Heart right ventricle (tissue), 16 donors: ENCODE results near the gene MYCN. TPM values are rescaled to one million over a fixed set of nuclear protein-coding genes. Genes with fewer than 3 reads are reported as not detected.

Experiments used
- ATAC-seq, 8 donors: fragments of 200-7000 bp; cut with Tn5 transposase; one replicate each; pipeline ENCODE4 v1.9.1; 2020; ENCODE audit warnings: mild to moderate bottlenecking in 8 of 8, moderate library complexity in 8 of 8, moderate number of reproducible peaks in 1 of 8
- DNase-seq, 2 donors: peaks; one replicate each; pipeline ENCODE4 v3.0.0-alpha.2; 2020
- H3K27ac ChIP-seq, 10 donors: fragments of 200-600 bp; sonication (generic) in 2 of 10; one replicate each; pipeline versions ENCODE4 v1.5.0 to v1.8.0; 2020 to 2022; ENCODE audit warnings: mild to moderate bottlenecking in 3 of 10
- H3K27me3 ChIP-seq, 7 donors: fragments of 200-600 bp; one replicate each; pipeline ENCODE4 v1.8.0; 2021 to 2022; ENCODE audit warnings: mild to moderate bottlenecking in 2 of 7
- H3K36me3 ChIP-seq, 9 donors: fragments of 200-600 bp; sonication (generic) in 1 of 9; one replicate each; pipeline versions ENCODE4 v1.5.0 to v1.8.0; 2020 to 2022; ENCODE audit warnings: mild to moderate bottlenecking in 2 of 9
- H3K4me1 ChIP-seq, 9 donors: fragments of 200-600 bp; sonication (generic) in 1 of 9; one replicate each; pipeline versions ENCODE4 v1.5.0 to v1.8.0; 2020 to 2022; ENCODE audit warnings: mild to moderate bottlenecking in 4 of 9
- H3K4me3 ChIP-seq, 10 donors: fragments of 200-600 bp; sonication (generic) in 2 of 10; one replicate each; pipeline versions ENCODE4 v1.5.0 to v1.8.0; 2020 to 2022; ENCODE audit warnings: mild to moderate bottlenecking in 7 of 10, moderate library complexity in 2 of 10
- H3K9me3 ChIP-seq, 11 donors: fragments of 200-600 bp in 10 of 11; sonication (generic) in 2 of 11; one replicate each; pipeline versions ENCODE4 v1.5.0 to v1.8.0; 2013 to 2022; ENCODE audit warnings: mild to moderate bottlenecking in 2 of 11, control low read depth in 1 of 11, moderate library complexity in 1 of 11
- CTCF ChIP-seq, 9 donors: fragments of 200-600 bp; sonication (generic) in 2 of 9; IDR thresholded peaks; one replicate each; pipeline versions ENCODE4 v1.5.0 to v1.8.0; 2021 to 2022; ENCODE audit warnings: antibody characterized with exemption in 9 of 9, mild to moderate bottlenecking in 5 of 9, moderate library complexity in 1 of 9
- WGBS, 2 donors: extraction: QIAGEN DNeasy Blood & Tissue Kit; methylation state at CpG; one replicate each; pipeline ENCODE4 v1.1.7; 2013; ENCODE audit warnings: inconsistent platforms in 1 of 2; 5-methylcytosine and 5-hydroxymethylcytosine counted together
- intact Hi-C, 10 donors: fragments of 100-400 bp; cut with DNase I; formaldehyde crosslinking; loops; one replicate each; pipeline versions ENCODE4 v1.11.1 to v1.14.2; 2022
- polyA plus RNA-seq, 2 donors: library from polyadenylated mRNA; stranded (reverse); fragments of 200-250 nt; gene quantifications; one replicate each; pipeline ENCODE4 v1.2.3, GENCODE V29; 2013
- total RNA-seq, 10 donors: library from RNA; stranded (reverse); fragmentation: NEBNext Ultra II Directional in 3 of 10; extraction: Animal tissue kit (Norgen Biotek cat#: 25700) in 3 of 10; gene quantifications; one replicate each; pipeline versions ENCODE4 v1.2.1 to v1.2.4, GENCODE V29; 2021 to 2023
- donor health status: Arrhythmogenic right ventricular cardiomyopathy.
- donor health status: ischemic (EF 13 %, LVEDD 7.1; RV severe dilation, severe dysfunction).
- donor health status: healthy with polysubstance abuse.
- donor health status: DM: no; HTN: yes; CAD: no.
- donor health status: DM: no; HTN: no; CAD: no.
- donor health status: ischemic (EF 25% LVEDD 6.9; RV normal size, moderate dysfunction).
- donor health status: ischemic (EF 25% LVEDD 5.7; RV mildly dilated, moderate dysfunction).
- donor health status: healthy.
- donor health status: DM: yes; HTN: yes; CAD: no.
- donor health status: Ischemic cardiomyopathy.
- donor health status: ischemic (EF 35%, LVEDD 5.7; RV mildly dilated, moderate dysfunction).
- donor health status: nonischemic (EF 11% LVEDD 7.7; RV severe dilation, severe dysfunction).
- donor health status: DM: yes; HTN: yes; CAD: no.
- donor health status: PGD.
- donor health status: ischemic (EF 29% LVEDD 5.4; RV normal size, mild dysfunction).
- donor health status: nonischemic (EF 23%, LVEDD 6.1; RV moderate dilation, normal function).

Gene MYCN
- total and polyA plus RNA-seq, 12 donors: 0.14 to 1.4 (median 0.52) TPM

DNA sequence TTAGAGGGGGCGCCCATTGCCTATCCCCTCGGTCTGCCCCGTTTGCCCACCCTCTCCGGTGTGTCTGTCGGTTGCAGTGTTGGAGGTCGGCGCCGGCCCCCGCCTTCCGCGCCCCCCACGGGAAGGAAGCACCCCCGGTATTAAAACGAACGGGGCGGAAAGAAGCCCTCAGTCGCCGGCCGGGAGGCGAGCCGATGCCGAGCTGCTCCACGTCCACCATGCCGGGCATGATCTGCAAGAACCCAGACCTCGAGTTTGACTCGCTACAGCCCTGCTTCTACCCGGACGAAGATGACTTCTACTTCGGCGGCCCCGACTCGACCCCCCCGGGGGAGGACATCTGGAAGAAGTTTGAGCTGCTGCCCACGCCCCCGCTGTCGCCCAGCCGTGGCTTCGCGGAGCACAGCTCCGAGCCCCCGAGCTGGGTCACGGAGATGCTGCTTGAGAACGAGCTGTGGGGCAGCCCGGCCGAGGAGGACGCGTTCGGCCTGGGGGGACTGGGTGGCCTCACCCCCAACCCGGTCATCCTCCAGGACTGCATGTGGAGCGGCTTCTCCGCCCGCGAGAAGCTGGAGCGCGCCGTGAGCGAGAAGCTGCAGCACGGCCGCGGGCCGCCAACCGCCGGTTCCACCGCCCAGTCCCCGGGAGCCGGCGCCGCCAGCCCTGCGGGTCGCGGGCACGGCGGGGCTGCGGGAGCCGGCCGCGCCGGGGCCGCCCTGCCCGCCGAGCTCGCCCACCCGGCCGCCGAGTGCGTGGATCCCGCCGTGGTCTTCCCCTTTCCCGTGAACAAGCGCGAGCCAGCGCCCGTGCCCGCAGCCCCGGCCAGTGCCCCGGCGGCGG lies 1.7 kb downstream of the MYCN start:
- Histone ChIP-seq H3K36me3 (peaks cover 0 to 20% (median 0%) of the 10 kb centered on the region in 9 donors), H3K27me3 (peaks cover 0 to 67% (median 38%) of the 10 kb centered on the region in 7 donors), H3K9me3 (no peaks in the 10 kb centered on the region), H3K27ac (peak overlapping the region in 4 of 10 donors; percentile 16 to 70 (median 45)), H3K4me1 (peaks cover 4 to 52% (median 45%) of the 10 kb centered on the region in 9 donors), H3K4me3 (peak overlapping the region; percentile 40 to 75 (median 57))
- no peak for TF ChIP-seq CTCF (IDR thresholded peaks at IDR 0.05)
- intact Hi-C loops: loop anchor here (2.0 to 10.0 kb wide), 15 partner anchors 275 to 815 kb away; no protein-coding TSS in a partner anchor
- DNase-seq: peak; percentile 26 to 36
- WGBS, 2 donors: 0 to 1% methylated on average over 74 to 97 of the region's 98 CpGs
- peak in 3 of 8 donors; percentile 5 to 10 (median 6) for ATAC-seq

GRCh38 chr2:15942711-15943345 lies 2.5 kb downstream of the MYCN start:
- Histone ChIP-seq H3K9me3 (no peaks in the 10 kb centered on the region), H3K27ac (peak overlapping the region in 3 of 10 donors; percentile 25 to 70 (median 25)), H3K4me1 (peaks cover 4 to 52% (median 45%) of the 10 kb centered on the region in 9 donors), H3K36me3 (peaks cover 0 to 22% (median 0%) of the 10 kb centered on the region in 9 donors), H3K4me3 (peak overlapping the region in 9 of 10 donors; percentile 21 to 75 (median 57)), H3K27me3 (peaks cover 0 to 67% (median 31%) of the 10 kb centered on the region in 7 donors)
- DNase-seq (no peak), ATAC-seq (no peak)
- WGBS, 2 donors: 9 to 10% methylated on average over 34 of the region's 34 CpGs
- no peak for TF ChIP-seq CTCF (IDR thresholded peaks at IDR 0.05)
- intact Hi-C loops: loop anchor here in 9 of 10 donors (2.0 to 10.0 kb wide), 13 partner anchors 274 to 814 kb away; no protein-coding TSS in a partner anchor

DNA sequence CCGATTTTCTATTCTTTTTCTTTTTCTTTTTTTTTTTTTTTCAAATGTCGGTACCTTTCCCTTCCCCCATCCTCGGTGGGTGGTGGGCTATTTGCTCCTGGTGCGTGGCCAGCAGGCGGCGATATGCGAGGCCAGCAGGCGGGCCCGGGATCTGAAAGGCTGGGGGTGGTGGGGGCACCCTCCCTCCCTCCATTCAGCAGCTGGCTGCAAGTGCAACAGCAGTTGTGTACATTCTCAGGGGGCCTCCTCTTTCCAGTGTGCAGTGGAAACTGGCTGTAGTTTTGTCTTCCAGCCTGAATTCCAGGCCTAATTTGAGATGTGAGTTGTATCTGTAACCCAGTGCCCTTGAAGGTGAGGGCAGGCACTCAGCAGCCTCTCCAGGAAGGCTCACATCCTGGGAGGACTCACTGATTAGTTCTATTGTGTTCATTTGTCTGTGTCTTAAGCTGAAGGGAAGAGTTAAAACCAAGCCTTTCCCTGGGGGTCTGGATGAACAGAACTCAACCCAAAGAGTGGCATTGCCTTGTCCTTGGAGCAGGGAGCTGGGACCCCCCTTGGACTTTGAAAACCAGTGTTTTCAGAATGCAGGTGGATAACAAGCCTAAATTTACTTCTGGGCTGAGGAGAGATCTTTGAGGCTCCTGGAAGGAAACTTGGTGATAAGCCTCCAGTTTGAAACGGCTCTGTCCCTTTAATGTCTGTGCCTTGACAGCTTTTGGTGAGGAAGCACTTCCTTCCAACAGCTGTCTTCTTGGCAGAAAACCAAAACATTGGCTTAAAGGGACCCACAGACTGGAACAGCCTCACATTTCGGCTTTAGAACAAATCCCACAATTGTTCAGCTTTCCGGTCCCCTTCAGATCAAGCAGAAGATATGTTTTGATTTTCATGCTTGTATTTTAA lies 3.3 kb downstream of the MYCN start:
- intact Hi-C loops: loop anchor here in 9 of 10 donors (2.0 to 10.0 kb wide), 13 partner anchors 274 to 814 kb away; no protein-coding TSS in a partner anchor
- Histone ChIP-seq H3K4me1 (peaks cover 4 to 52% (median 45%) of the 10 kb centered on the region in 9 donors), H3K36me3 (peaks cover 0 to 22% (median 0%) of the 10 kb centered on the region in 9 donors), H3K9me3 (no peaks in the 10 kb centered on the region), H3K27ac (peak overlapping the region in 7 of 10 donors; percentile 3 to 70 (median 25)), H3K4me3 (peak overlapping the region in 6 of 10 donors; percentile 57 to 75 (median 63)), H3K27me3 (peaks cover 0 to 59% (median 23%) of the 10 kb centered on the region in 7 donors)
- ATAC-seq: peak in 7 of 8 donors; percentile 52 to 72 (median 61)
- WGBS, 2 donors: 12 to 14% methylated on average over 12 of the region's 12 CpGs
- TF ChIP-seq CTCF (IDR thresholded peaks at IDR 0.05): peak in 7 of 9 donors; percentile 44 to 65 (median 52)
- DNase-seq: peak in 1 of 2 donors; percentile 72
